HFFc6 (cell line): ENCODE results near the gene BCAS1. TPM values are rescaled to one million over a fixed set of nuclear protein-coding genes. Genes with fewer than 3 reads are reported as not detected.

ENCODE experiments used
- DNase-seq: peaks from one replicate; pipeline ENCODE4 v3.0.0-alpha.2; 2018
- H3K27ac Mint-ChIP-seq: 2 replicates; pipeline ENCODE4 v1.8.0; 2020; ENCODE audit warnings: mild to moderate bottlenecking, mixed read lengths
- H3K27me3 Mint-ChIP-seq: 2 replicates; pipeline ENCODE4 v1.8.0; 2021; ENCODE audit warnings: mild to moderate bottlenecking, moderate library complexity, mixed read lengths; ENCODE audit not compliant: insufficient read depth
- H3K36me3 Mint-ChIP-seq: 2 replicates; pipeline ENCODE4 v1.8.0; 2021; ENCODE audit warnings: low read depth, mixed read lengths
- H3K4me1 Mint-ChIP-seq: 2 replicates; pipeline ENCODE4 v1.8.0; 2020; ENCODE audit warnings: low read depth, mixed read lengths
- H3K4me3 Mint-ChIP-seq: 2 replicates; pipeline ENCODE4 v1.8.0; 2020; ENCODE audit warnings: mild to moderate bottlenecking, moderate library complexity, mixed read lengths
- H3K9me3 Mint-ChIP-seq: 2 replicates; pipeline ENCODE4 v1.8.0; 2020; ENCODE audit warnings: mild to moderate bottlenecking, mixed read lengths
- CTCF ChIP-seq: fragments of 200-600 bp; sonication (generic); IDR thresholded peaks from 2 replicates; pipeline ENCODE4 v1.5.0; 2021; ENCODE audit warnings: antibody characterized with exemption, mild to moderate bottlenecking
- total RNA-seq, 6 experiments: library from RNA; stranded (reverse); fragmentation: NEBNext Ultra II Directional; extraction: Animal tissue kit (Norgen Biotek cat#: 25700); gene quantifications; 2 replicates in 1 of 6; 3 replicates in 5 of 6; pipeline ENCODE4 v1.2.3, GENCODE V29; 2021

The BCAS1 gene
- total RNA-seq, 6 experiments from 2014 or later, result 0.07 TPM; not detected in 5

DNA sequence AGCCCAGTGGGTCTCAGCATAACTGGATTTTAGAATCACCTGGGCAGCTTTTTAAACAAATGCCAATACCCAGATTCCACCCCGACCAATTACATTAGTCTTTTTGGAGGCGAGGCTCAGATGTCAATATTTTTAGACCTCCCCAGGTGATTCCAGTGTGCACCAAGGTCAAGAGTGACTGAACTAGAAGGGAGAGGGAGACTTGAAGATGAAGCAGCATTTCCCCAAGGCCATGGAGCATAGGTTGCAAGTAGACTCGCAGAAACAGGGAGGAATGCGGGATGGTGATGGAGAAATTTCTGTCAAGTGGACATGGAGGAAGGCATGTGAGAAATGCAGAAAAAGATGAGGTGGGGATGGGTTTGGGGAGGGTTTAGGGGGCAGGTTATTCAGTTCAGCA lies 64.9 kb downstream of the BCAS1 start:
- H3K36me3 Mint-ChIP-seq, result no peaks in the 10 kb centered on the region
- no peak for DNase-seq
- H3K4me1 Mint-ChIP-seq, result no peaks in the 10 kb centered on the region
- H3K27me3 Mint-ChIP-seq, result peaks cover 8% of the 10 kb centered on the region
- H3K4me3 Mint-ChIP-seq, result no peak overlapping the region
- H3K9me3 Mint-ChIP-seq, result no peaks in the 10 kb centered on the region; the same call in 1 of the 2 replicates
- TF ChIP-seq CTCF, result no peak
- H3K27ac Mint-ChIP-seq, result no peak overlapping the region

- no peak for TF ChIP-seq CTCF
- Mint-ChIP-seq H3K27me3 (peaks cover 8% of the 10 kb centered on the region), H3K36me3 (no peaks in the 10 kb centered on the region), H3K4me1 (no peaks in the 10 kb centered on the region), H3K4me3 (no peak overlapping the region), H3K27ac (no peak overlapping the region), H3K9me3 (no peaks in the 10 kb centered on the region; the same call in 1 of the 2 replicates)
- no peak for DNase-seq
Observed at GRCh38 chr20:54004445-54004844, 65.9 kb downstream of the BCAS1 start.

GRCh38 chr20:54002741-54003140 lies 67.7 kb downstream of the BCAS1 start:
- Mint-ChIP-seq H3K27me3 (peaks cover 4% of the 10 kb centered on the region), H3K36me3 (no peaks in the 10 kb centered on the region), H3K27ac (no peak overlapping the region), H3K9me3 (no peaks in the 10 kb centered on the region; the same call in 1 of the 2 replicates), H3K4me1 (no peaks in the 10 kb centered on the region), H3K4me3 (no peak overlapping the region)
- DNase-seq, result no peak
- no peak for TF ChIP-seq CTCF

DNA sequence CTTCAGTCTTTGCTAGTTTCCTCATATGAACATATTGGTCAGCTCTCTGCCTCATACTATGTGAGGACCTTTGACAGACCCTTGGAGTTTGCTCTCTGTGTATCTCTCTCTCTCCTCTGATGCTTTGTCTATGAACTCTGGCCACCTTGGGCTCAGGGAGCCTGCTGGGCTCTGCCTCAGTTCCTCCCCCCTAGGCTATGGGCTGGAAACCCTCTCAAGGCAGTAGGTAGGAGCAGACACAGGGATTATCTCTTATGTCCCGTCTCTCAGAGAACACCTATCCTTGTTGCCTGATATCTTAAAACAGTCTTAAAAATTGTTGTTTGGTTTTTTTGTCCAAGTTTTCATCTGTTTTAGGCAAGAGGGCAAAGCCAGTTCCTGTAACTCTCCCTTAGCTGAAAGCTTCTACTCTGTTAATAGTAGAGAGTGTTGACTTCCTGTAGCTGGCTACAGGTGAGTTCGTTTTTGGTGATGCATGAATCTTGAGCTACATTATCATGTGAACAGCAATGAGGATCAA lies 68.3 kb downstream of the BCAS1 start:
- peaks cover 4% of the 10 kb centered on the region for H3K27me3 Mint-ChIP-seq
- H3K27ac Mint-ChIP-seq, result no peak overlapping the region
- TF ChIP-seq CTCF, result no peak
- H3K9me3 Mint-ChIP-seq, result no peaks in the 10 kb centered on the region; the same call in 1 of the 2 replicates
- no peaks in the 10 kb centered on the region for H3K36me3 Mint-ChIP-seq
- no peak overlapping the region for H3K4me3 Mint-ChIP-seq
- H3K4me1 Mint-ChIP-seq, result no peaks in the 10 kb centered on the region
- DNase-seq, result no peak

DNA sequence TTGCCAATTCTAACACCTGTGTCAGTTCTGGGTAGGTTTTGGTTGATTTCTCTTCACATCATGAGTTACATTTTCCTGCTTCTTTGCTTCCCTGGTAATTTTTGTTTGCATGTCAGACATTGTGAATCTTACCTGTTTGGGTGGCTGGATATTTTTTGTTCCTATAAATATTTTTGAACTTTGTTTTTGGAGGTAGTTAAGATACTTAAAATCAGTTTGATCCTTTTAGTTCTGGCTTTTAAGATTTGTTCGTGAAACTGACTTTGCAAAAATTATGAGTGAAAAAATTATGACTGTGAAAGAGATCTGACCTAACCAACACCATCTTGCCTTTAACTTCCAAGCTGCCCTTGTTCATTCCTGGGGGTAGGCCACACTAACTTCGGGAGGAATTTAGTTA lies 69.5 kb downstream of the BCAS1 start:
- Mint-ChIP-seq H3K4me1 (no peaks in the 10 kb centered on the region), H3K9me3 (no peaks in the 10 kb centered on the region; the same call in 1 of the 2 replicates)

More for the DNA sequence above, 69.5 kb downstream of the BCAS1 start:
- H3K27me3 Mint-ChIP-seq, result peaks cover 2% of the 10 kb centered on the region
- no peak for TF ChIP-seq CTCF
- no peak overlapping the region for H3K27ac Mint-ChIP-seq
- H3K36me3 Mint-ChIP-seq, result no peaks in the 10 kb centered on the region
- no peak for DNase-seq
- no peak overlapping the region for H3K4me3 Mint-ChIP-seq
